NCI-H510A treated with DMSO at 0.1 percent for 48 hours (cell line): Measurements from ENCODE around the gene DYNLT2.
"Not testable (repeated sequence)": the region's sequence is repeated elsewhere in the genome, so short reads cannot be mapped to it uniquely, and the experiment has no call there.

Experiments used
- DNase-seq: peaks from one replicate; lab custom pipeline; 2025; lab: John Stamatoyannopoulos, UW

DYNLT2 gene

DNA sequence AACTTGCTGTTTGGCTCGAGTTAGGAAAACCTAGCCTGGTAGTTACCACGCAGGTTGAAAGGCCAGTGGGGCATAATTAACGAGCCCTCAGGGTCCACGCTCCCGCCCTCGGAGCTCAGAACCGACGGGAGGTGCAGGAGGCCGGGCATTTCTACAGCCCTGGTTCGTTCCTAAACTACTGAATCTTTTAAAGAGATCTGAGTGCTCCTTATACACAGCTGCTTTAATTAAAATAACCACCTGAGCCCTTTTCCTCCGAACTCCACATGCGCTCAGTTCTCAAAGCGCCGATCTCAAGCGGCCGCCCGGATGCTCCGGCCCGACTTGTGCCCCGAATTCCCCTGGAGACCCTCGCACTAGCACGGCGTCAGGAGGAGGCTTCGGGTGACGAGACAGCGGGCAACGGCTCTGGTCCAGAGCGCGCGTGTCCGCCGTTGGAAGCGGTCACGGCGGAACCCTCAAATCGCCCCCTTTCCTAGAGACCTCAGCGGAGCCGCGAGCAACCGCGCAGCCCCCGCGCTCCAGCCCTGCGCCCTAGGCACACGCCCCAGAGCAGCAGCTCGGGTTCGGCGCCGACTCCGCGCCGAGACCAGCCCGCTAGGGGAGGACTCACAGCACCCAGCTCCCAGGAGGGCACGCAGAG, 49.9 kb downstream of the DYNLT2 start:
- no peak for DNase-seq

DNA sequence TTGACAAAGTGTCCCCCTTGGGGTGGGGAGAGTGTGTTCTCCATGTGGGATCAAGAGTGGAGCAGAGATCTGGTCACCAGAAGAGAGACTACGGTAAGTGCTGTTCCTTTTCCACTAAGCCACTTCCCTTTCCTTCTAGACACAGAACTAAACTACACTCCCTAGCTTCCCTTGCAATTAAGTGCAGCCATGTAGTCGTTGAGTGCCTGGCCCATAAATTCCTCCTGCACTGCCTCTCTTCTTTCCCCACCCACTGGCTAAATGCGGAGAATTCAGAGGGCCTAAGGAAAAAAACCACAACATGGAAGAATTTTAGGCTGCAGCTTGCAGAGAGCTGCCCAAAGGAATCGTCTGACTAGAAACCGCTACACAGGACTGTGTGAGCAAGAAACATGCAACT, 51.1 kb downstream of the DYNLT2 start:
- DNase-seq: no peak

GRCh38 chr6:169697115-169697514, 54.3 kb downstream of the DYNLT2 start:
- DNase-seq: not testable (repeated sequence)

DNA sequence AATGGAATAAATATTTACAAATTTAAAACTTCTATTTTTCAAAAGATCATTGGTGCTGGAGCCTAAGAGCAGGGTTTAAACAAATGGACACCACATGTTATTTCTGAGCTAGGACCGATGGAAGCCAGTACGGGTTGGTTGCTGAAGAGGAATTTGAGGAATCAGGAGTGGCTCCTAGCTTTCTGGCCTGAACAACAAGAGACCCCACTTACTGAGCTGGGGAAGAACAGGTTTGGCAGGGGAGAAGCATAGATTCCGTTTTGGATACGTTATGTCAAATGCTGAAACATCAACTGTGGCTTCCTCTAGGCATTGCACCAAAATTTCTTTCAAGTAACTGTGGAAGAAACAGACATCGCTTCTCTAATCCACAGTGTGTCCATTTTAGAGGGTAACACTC, 56.2 kb downstream of the DYNLT2 start:
- DNase-seq: no peak

GRCh38 chr6:169692516-169692915, 58.9 kb downstream of the DYNLT2 start:
- no peak for DNase-seq

DNA sequence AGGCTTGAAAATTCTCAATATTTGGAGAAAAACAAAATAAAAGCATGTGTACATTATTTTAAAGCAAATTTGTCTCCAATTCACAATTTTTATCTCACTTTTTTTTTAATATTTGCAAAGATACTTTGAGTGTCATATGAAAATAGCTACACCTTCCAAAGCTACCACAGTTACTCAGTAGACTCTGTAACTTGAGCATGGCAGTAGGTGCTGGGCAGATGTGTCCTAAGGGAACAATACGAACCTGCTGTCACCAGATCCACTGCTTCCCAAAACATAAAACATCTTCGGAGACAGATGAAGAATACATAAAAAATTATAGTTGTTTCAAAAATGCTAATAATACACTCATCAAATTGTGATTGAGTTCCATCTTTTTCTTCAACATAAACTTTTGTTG, 60.1 kb downstream of the DYNLT2 start:
- DNase-seq: no peak
